Right hindlimb (tissue), 1 donor: ENCODE data around the gene EFNA3.
"Not testable (repeated sequence)": the region's sequence is repeated elsewhere in the genome, so short reads cannot be mapped to it uniquely, and the experiment has no call there.

ENCODE experiments used
- DNase-seq: peaks from one replicate; pipeline ENCODE4 v3.0.0-alpha.2; 2018

Gene EFNA3

GRCh38 chr1:155117610-155118009 lies 39.0 kb downstream of the EFNA3 start:
- DNase-seq: no peak

GRCh38 chr1:155118090-155118489 lies 39.5 kb downstream of the EFNA3 start:
- DNase-seq: not testable (repeated sequence)

GRCh38 chr1:155120253-155120652 lies 41.6 kb downstream of the EFNA3 start:
- no peak for DNase-seq

- no peak for DNase-seq
These were observed 42.6 kb downstream of the EFNA3 start for GRCh38 chr1:155121249-155121648.

GRCh38 chr1:155122308-155122707 lies 43.7 kb downstream of the EFNA3 start:
- no peak for DNase-seq

GRCh38 chr1:155123801-155124200 lies 45.2 kb downstream of the EFNA3 start:
- DNase-seq: no peak

- no peak for DNase-seq
These were observed 46.1 kb downstream of the EFNA3 start for GRCh38 chr1:155124503-155125463.

- no peak for DNase-seq
These were observed 46.9 kb downstream of the EFNA3 start for GRCh38 chr1:155125511-155125945.

- DNase-seq: peak; percentile 80
These were observed 47.4 kb downstream of the EFNA3 start for GRCh38 chr1:155125946-155126555.

- DNase-seq: peak; percentile 42
These were observed 48.0 kb downstream of the EFNA3 start for GRCh38 chr1:155126556-155127104.

GRCh38 chr1:155127105-155127966 lies 48.7 kb downstream of the EFNA3 start, which contains the start of gene EFNA1:
Gene EFNA1, plus strand, starts transcription at chr1:155127876. Its CDS starts 102 bp downstream, at chr1:155127978.
- peak; percentile 68 for DNase-seq

GRCh38 chr1:155127967-155128754 lies 49.5 kb downstream of the EFNA3 start:
- no peak for DNase-seq

- no peak for DNase-seq
These were observed 50.3 kb downstream of the EFNA3 start for GRCh38 chr1:155128755-155129473.

- DNase-seq: no peak
These were observed 51.8 kb downstream of the EFNA3 start for GRCh38 chr1:155130272-155131006.

GRCh38 chr1:155131285-155131684 lies 52.6 kb downstream of the EFNA3 start:
- no peak for DNase-seq

GRCh38 chr1:155131856-155132255 lies 53.2 kb downstream of the EFNA3 start:
- DNase-seq: no peak

- DNase-seq: no peak
These were observed 55.2 kb downstream of the EFNA3 start for GRCh38 chr1:155133799-155134281.

GRCh38 chr1:155134322-155134721 lies 55.7 kb downstream of the EFNA3 start:
- no peak for DNase-seq

- DNase-seq: peak; percentile 91
These were observed 56.3 kb downstream of the EFNA3 start for GRCh38 chr1:155134880-155135414.
